GM12872 (cell line): ENCODE measurements around the gene LRFN2.

ENCODE experiments used
- TF ChIP-seq, protein P1 (sequence below): IDR thresholded peaks from 3 replicates; pipeline ENCODE4 v1.5.1; 2011; ENCODE audit warnings: low read depth, mild to moderate bottlenecking, low read length, moderate library complexity; ENCODE audit not compliant: insufficient read depth

The LRFN2 gene

DNA sequence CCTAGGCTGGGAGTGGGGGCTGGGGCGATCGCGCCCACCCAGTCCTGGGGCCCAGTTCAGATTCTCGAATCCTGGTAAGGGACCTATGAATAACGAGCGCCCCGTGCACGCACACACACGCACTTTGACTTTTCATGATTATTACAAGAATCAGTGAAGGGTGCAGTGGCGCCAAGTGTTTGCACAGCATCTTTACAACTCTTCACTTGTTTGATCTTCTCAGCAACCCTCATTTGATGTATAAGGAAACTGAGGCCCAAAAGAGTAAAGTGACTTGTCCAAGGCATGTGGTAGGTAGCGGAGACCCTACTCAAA, 863 bp upstream of the LRFN2 start:
- TF ChIP-seq, protein P1, sequence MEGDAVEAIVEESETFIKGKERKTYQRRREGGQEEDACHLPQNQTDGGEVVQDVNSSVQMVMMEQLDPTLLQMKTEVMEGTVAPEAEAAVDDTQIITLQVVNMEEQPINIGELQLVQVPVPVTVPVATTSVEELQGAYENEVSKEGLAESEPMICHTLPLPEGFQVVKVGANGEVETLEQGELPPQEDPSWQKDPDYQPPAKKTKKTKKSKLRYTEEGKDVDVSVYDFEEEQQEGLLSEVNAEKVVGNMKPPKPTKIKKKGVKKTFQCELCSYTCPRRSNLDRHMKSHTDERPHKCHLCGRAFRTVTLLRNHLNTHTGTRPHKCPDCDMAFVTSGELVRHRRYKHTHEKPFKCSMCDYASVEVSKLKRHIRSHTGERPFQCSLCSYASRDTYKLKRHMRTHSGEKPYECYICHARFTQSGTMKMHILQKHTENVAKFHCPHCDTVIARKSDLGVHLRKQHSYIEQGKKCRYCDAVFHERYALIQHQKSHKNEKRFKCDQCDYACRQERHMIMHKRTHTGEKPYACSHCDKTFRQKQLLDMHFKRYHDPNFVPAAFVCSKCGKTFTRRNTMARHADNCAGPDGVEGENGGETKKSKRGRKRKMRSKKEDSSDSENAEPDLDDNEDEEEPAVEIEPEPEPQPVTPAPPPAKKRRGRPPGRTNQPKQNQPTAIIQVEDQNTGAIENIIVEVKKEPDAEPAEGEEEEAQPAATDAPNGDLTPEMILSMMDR = no peak

DNA sequence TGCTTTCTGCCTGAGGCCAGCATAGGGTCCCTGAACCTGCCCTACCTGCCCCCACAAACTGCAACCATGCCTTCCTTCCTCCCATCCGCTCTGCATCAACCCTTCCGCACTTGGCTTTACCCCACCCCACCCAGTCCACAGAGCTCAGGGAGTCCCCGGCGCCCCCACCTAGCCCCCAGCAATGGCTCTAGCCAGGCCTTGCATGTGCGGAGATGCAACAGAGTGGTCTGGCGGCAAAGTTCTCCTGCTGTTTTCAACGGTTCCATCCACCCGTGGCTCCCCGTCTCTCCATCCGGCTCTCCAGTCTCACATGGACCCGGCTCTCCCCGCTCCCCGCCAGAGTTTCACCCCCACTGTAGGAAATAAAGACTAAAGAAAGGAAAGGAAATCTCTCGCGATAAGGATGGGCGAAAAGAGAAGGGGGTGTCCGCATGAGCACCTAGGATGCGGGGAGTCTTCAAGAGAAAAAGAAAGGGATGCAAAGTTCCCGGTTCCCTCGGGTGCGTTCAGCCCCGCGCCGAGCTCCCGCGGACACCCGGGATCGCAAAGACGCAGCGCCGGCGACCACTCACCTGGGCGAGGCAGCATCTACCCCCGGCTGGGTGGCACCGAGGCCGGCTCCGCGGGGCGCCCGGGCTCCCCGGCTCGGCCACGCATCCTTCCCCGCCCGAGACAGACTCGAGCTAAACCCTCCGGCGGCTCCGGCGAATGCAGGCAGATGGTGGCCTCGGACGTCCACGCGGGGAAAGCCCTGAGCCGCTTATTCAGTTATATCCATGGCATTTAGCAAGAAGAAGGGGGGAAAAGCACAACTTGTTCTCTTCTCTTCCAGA, 579 bp downstream of the LRFN2 start:
- TF ChIP-seq, protein P1 = no peak

GRCh38 chr6:40585651-40586269, 1.4 kb downstream of the LRFN2 start:
- TF ChIP-seq, protein P1 = no peak

DNA sequence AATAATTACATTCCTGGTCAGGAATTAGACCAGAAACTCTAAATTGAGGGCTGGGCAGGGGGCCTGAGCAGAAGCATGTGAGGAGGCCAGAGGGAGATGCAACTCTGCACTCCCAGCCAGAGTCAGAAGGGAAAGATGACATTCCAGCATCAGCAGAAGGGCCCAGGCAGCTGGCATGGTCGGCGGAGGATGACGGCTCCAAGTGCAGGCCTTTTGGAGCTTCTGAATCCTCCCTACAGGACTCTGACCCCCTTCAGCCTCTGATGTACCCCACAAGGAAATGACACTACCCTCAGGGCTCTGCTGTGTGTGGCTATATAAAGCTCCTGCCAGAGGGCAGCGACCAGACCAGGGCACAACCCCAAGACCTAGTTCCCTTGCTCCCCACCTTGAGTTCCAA, 1.9 kb downstream of the LRFN2 start:
- TF ChIP-seq, protein P1 = no peak

DNA sequence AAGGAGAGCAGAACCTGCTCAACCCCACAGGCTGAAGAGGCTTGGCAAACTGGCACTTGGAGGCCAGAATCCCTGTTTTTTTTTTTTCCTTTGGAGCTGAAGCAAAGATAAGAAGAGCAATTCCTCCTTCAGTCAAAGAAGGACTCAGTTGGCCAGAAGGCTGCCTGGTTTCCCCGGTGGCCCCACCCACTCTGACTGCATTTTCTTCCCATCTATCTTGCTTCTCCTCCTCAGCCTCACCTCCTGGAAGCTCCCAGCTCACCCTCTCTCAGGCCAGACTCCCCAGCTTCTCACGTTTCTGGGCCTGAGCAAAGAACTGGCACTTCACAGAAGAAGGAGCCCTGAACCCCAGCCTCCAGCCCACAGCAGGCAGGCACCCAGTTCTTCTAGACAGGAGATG, 2.4 kb downstream of the LRFN2 start:
- TF ChIP-seq, protein P1 = no peak

DNA sequence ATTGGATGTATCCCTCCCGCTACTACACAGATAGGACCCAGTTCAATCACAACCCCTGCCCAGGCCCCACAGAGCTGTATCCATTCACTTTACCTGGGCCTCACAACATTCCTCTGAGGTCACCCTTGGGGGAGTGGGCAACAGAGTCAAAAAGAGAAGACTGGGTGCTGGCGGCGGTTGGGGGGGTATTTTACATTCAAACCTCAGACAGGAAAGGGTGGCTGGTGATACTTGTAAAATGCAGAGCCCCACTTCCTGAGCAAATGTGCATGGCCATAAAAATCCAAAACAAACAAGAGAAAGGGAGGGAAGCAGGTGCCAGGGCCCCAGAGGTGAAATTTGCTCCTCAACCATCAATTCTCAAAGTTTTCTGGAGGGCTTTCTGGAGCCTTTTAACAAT, 3.5 kb downstream of the LRFN2 start:
- TF ChIP-seq, protein P1 = no peak

DNA sequence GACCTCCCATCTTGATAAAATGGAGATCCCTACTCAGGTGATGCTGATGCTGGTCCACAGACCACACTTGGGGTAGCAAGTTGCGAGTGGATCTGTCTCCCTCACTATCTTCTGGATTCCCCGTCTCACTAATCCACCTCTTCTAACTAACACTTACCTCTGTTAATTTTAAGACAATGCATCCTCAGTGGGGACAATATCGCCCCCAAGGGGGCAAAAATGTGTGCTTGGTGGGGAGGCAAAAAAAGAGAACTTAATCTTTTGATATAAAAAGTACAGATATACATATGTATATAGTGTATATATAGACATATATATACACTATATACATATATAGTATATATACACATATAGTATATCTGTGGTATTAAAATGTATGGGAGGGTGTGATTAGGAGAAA, 4.3 kb downstream of the LRFN2 start:
- TF ChIP-seq, protein P1 = no peak
